GM12874 (cell line): Measurements from ENCODE around the gene HSPA12A.

Experiments
- TF ChIP-seq, protein P1 (sequence below): IDR thresholded peaks from 2 replicates; pipeline ENCODE4 v1.5.1; 2011; ENCODE audit warnings: low read depth, mild to moderate bottlenecking, control low read depth, low read length, moderate library complexity; ENCODE audit not compliant: insufficient read depth

HSPA12A gene

DNA sequence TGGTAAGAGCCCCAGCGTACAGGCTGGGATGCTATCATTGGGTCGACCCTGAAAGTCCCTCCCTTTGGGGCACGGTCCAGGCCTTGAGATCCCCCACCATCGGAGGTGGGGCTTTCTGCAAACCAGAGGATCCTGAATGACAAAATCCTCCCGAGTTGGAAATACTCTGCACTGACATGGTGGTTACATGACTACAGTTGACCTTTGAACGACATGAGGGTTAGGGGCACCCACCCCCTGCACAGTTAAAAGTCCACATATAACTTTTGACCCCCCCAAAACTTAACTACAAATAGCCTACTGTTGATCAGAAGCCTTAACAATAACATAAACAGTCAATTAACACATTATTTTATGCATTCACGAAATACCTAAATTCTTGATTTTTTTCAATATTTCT lies 13.1 kb downstream of the HSPA12A start:
- TF ChIP-seq, protein P1, sequence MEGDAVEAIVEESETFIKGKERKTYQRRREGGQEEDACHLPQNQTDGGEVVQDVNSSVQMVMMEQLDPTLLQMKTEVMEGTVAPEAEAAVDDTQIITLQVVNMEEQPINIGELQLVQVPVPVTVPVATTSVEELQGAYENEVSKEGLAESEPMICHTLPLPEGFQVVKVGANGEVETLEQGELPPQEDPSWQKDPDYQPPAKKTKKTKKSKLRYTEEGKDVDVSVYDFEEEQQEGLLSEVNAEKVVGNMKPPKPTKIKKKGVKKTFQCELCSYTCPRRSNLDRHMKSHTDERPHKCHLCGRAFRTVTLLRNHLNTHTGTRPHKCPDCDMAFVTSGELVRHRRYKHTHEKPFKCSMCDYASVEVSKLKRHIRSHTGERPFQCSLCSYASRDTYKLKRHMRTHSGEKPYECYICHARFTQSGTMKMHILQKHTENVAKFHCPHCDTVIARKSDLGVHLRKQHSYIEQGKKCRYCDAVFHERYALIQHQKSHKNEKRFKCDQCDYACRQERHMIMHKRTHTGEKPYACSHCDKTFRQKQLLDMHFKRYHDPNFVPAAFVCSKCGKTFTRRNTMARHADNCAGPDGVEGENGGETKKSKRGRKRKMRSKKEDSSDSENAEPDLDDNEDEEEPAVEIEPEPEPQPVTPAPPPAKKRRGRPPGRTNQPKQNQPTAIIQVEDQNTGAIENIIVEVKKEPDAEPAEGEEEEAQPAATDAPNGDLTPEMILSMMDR = no peak

DNA sequence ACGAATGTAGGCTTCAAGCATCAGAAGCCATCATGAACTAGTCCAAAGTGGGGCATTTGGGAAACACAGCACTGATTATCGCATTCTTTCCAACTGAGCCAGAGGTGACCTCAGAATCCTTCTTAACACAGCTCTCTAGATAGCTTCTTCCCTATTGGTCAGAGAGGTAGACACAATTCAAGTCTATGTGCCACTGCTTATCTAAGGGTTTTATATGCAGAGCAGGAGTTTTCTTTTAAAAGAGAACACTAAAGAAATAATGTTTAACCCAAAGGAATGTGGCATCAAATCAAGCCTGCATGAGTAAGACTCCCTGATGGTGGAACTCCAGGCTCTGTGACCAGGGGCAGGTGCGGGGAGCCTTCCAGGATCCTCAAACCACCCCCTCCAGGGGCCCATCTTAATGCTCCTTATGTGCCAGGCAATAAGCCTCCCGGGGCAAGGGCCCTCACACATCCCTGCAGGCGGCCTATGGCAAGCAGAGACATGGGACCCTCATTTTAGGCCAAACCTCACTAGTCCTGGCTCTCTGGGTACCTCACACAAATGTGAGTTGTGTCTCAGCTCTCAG lies 13.8 kb downstream of the HSPA12A start:
- TF ChIP-seq, protein P1 = no peak

DNA sequence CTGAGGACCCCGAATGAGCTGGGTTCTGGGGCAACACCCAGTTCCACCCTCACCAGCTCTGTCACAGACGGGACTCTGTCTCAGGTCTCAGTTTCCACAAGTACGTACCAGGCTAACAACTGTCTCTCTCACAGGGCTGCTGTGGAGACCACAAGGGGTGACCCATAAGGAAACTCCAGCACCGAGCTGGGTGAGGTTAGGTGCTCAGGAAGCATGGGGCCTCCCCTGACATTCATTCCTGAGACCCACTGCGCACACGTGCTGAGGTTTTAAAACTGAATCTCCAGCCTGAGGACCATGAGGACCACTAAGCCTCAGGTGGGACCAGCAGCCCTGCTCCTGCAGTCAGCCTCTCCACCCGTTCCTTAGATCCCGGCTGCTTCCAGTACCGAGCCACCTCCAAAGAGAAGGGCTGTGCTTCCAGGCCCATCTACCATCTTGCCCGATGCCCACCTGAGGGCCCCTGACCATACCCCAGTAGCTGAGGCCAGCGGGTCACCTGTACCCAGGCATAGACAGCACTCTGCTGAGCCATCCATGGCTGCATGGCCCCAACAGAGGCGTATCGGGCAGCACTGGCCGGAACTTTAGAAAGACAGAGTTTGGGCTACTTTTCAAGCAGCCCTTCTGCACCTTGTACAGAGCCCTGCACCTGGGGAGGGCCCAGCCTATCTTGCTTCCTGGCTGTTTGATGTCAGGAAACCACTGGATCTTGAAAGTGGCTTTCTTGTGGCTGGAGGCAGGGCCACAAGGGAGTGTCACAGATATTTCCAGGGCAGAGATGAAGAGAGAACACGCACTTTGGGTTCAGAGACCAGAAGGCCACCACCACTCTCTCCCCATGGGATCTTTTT lies 18.7 kb downstream of the HSPA12A start:
- TF ChIP-seq, protein P1 = no peak

DNA sequence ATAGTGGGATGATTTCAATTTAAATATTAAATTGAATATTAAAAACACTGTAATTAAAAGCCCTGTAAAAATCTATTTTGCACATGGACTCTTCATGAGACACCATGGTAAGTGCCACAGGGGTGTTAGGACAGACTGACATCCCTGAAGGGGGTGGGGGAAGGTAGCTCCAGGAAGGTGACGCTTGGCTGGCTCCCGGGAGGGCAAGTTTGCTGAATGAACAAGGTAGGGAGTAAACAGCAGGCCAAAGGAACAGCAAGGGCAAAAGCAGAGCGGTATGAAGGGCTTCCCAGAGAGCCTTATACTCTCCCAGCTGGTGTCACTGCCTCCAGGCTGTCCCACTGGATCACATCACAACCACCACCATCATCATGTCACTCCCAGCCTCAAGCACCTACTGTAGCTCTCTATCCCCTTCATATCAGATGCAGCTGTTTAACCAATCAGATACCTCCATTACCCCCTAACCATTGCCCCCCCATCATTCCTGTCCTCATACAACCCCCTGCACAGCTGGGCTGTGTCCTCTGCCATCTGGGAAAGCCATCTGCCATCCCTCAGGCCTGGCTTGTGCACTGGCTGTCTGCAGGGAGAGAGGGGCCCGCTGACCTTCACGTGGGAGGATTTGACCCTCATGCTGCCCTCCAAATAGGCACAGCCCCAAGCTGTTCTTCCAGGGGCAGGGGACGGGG lies 19.5 kb downstream of the HSPA12A start:
- TF ChIP-seq, protein P1 = no peak

DNA sequence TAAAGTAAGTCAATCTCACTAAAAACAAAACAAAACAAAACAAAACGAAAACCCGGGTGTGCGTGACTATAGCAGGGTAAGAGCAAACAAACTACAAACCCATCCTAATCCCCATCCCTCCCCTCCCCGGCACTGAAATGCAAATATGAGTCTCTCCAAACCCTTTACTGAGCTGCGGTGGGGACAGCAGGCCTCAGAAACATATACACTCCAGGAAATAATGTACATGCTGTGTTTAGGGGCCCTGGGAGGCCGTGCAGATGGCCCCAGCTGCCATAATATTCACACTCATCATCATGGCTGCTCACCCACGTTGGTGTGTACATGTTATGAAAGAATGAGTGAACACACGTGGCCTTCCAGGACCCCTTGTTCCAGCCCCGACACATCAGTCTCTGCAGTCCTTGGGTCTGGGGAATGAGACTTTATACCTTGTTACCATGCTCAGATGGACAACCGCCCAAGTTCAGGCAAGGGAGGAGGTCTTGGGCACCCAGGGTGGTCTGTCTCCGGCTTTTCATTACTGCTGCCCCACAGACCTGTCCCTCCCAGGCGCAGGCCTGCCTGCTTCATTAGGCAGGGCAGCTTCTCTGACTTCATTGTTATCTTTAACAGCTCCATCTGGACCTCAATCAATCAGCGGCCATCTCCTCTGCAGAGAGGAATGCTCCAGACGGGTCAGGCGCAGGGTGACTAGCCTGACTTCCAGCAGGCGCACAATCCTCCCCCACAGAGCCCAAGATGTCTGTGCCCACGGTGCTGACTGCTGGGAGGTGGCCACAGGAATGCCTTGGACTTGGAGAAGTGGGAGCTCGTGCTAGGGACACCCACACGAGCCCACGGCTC lies 20.6 kb downstream of the HSPA12A start:
- TF ChIP-seq, protein P1 = no peak

DNA sequence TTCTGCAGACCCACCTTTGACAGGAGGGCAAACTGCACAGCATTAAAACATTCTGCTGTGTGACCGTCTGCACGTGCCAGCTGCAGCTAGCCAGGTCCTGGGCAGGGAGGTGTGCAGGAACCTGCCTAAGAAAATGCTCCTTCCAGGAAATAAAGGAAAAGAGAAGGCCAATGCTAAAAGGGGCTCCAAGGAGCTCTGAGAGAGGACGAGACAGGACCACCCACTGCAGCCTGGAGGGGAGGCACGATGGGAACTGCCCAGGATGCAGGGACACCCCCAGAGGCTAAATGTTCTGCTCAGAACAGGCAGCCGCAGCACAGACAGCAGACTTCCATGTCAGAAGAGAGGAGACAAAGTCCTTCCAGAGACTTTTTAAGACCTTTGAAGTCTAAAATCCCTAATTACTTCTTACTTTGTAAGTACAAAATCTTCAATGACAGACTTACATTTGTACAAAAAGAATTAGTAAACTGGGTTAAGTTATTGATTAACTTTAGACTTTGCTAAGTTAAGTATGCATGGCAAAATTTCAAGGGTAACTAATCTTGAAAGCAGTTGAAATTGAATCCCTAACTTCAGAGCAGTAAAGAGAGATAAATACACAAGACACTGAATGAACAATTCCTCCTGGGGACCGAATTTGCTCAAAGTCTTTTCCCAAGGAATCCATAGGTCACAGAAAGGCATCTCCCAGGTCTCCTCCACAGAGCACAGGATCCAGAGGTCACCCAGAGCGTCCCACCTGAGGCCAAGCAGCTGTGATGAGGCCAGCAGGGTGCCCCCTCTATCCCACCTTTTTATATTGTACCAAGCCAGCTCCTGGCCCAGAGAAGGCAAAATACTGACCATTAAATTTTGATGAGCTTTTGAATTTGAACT lies 21.5 kb downstream of the HSPA12A start:
- TF ChIP-seq, protein P1 = no peak
